PC-3 (cell line): ENCODE measurements around the gene SLC25A18. TPM values are rescaled to one million over a fixed set of nuclear protein-coding genes. Genes with fewer than 3 reads are reported as not detected.

Experiments
- ATAC-seq: fragments of 200-7000 bp; cut with Tn5 transposase; 2 replicates; pipeline ENCODE4 v1.9.1; 2020; ENCODE audit warnings: mild to moderate bottlenecking, moderate library complexity
- BruUV-seq: library from RNA; stranded (reverse); fragments of 400-500 nt; replicated peaks from 2 replicates; lab custom pipeline; 2021; lab: Mats Ljungman, UMichigan
- CTCF ChIA-PET: fragments of 300-600 bp; sonication (Branson Sonifier 250); formaldehyde crosslinking; loops from one replicate; lab custom pipeline; 2022; ENCODE audit warnings: antibody characterized with exemption; lab: Charles Lee
- POLR2A ChIA-PET: fragments of 300-600 bp; sonication (Branson Sonifier 250); formaldehyde crosslinking; loops from one replicate; lab custom pipeline; 2022; ENCODE audit warnings: antibody characterized with exemption; ENCODE audit not compliant: unreplicated experiment; lab: Charles Lee
- DNase-seq: peaks from one replicate; pipeline ENCODE4 v3.0.0-alpha.2; 2015
- H2AFZ ChIP-seq: fragments of 300-600 bp; sonication (generic); 2 replicates; pipeline ENCODE4 v1.6.0; 2016; ENCODE audit warnings: antibody characterized with exemption, low read length
- H3F3A ChIP-seq: fragments of 300-600 bp; sonication (generic); one replicate; pipeline ENCODE4 v1.6.0; 2017; ENCODE audit warnings: antibody characterized with exemption, low read length, control low read depth, mild to moderate bottlenecking; ENCODE audit not compliant: unreplicated experiment
- H3K27ac ChIP-seq: fragments of 300-600 bp; sonication (generic); 2 replicates; pipeline ENCODE4 v1.5.1; 2016; ENCODE audit warnings: mild to moderate bottlenecking, low read length
- H3K27me3 ChIP-seq: fragments of 300-600 bp; sonication (generic); 2 replicates; pipeline ENCODE4 v1.6.1; 2016; ENCODE audit warnings: low read length, mixed read lengths
- H3K36me3 ChIP-seq: fragments of 300-600 bp; sonication (generic); 2 replicates; pipeline ENCODE4 v1.6.1; 2016; ENCODE audit warnings: low read depth, mixed run types, low read length, mixed read lengths
- H3K4me1 ChIP-seq: fragments of 300-600 bp; sonication (generic); 2 replicates; pipeline ENCODE4 v1.5.1; 2016; ENCODE audit warnings: low read length; ENCODE audit not compliant: insufficient read depth
- H3K4me2 ChIP-seq: fragments of 300-600 bp; sonication (generic); 2 replicates; pipeline ENCODE4 v1.6.0; 2016; ENCODE audit warnings: low read length
- H3K4me3 ChIP-seq: fragments of 300-600 bp; sonication (generic); 2 replicates; pipeline ENCODE4 v1.5.1; 2016; ENCODE audit warnings: mild to moderate bottlenecking, low read length, mixed read lengths
- H3K79me2 ChIP-seq: fragments of 300-600 bp; sonication (generic); 2 replicates; pipeline ENCODE4 v1.6.1; 2017; ENCODE audit warnings: low read length, mixed read lengths
- H3K9ac ChIP-seq: fragments of 300-600 bp; sonication (generic); 2 replicates; pipeline ENCODE4 v1.6.0; 2016; ENCODE audit warnings: mild to moderate bottlenecking, low read length
- H3K9me2 ChIP-seq: fragments of 300-600 bp; sonication (generic); replicated peaks from 2 replicates; pipeline ENCODE4 v1.6.1; 2016; ENCODE audit warnings: mixed run types, low read length, mixed read lengths
- H3K9me3 ChIP-seq: fragments of 300-600 bp; sonication (generic); 2 replicates; pipeline ENCODE4 v1.6.1; 2016; ENCODE audit warnings: low read length, mixed read lengths
- H4K20me1 ChIP-seq: fragments of 300-600 bp; sonication (generic); 2 replicates; pipeline ENCODE4 v1.6.1; 2016; ENCODE audit warnings: low read length, mixed read lengths
- CTCF ChIP-seq: fragments of 300-600 bp; sonication (generic); conservative IDR thresholded peaks from 2 replicates; pipeline ENCODE4 v1.5.1; 2017; ENCODE audit warnings: antibody characterized with exemption, low read depth, mild to moderate bottlenecking, low read length
- EZH2 ChIP-seq: fragments of 300-600 bp; sonication (generic); IDR thresholded peaks from one replicate; pipeline ENCODE4 v1.6.1; 2017; ENCODE audit warnings: antibody characterized with exemption, mild to moderate bottlenecking, low read length; ENCODE audit not compliant: unreplicated experiment
- EZH2phosphoT487 ChIP-seq: fragments of 300-600 bp; sonication (generic); IDR thresholded peaks from 2 replicates; pipeline ENCODE4 v1.6.1; 2018; ENCODE audit warnings: mild to moderate bottlenecking, antibody characterized with exemption, low read length, borderline replicate concordance
- intact Hi-C: fragments of 100-400 bp; cut with micrococcal nuclease; formaldehyde crosslinking; loops from 2 replicates; pipeline ENCODE4 v1.9.0; 2023
- total RNA-seq: library from RNA; depleted of rRNA; stranded (reverse); fragments of >200 nt; gene quantifications from 2 replicates; pipeline ENCODE4 v1.2.3, GENCODE V29; 2014

SLC25A18 gene
- total RNA-seq, 1 experiment from 2014 or later = 0.22 TPM

DNA sequence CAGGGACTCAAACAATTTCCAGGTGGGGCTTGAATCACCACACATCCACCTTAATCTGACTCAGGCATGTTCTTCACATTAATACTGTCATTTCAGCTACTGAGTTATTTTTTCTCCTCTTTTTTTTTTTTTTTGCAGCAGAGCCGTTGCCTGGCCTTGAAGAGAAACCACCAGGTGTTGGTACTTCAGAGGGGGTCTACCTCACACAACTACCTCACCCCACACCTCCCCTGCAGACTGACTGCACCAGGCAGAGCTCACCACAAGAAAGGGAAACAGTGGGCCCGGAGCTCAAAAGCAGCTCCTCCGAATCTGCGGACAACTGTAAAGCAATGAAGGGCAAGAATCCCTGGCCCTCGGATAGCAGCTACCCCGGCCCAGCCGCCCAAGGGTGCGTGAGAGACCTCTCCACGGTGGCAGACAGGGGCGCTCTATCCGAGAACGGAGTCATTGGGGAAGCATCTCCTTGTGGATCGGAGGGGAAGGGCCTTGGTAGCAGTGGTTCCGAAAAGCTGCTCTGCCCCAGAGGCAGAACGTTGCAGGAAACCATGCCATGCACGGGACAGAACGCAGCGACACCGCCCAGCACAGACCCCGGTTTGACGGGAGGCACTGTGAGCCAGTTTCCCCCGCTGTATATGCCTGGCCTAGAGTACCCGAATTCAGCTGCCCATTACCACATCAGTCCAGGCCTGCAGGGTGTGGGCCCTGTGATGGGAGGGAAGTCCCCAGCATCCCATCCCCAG is 15.1 kb upstream of the SLC25A18 start:
- ChIA-PET POLR2A (no interaction called here), CTCF (interaction anchor here (0.8 kb wide), 1 partner anchor 10 kb away, joined by 6 read pairs; no protein-coding TSS in a partner anchor)
- no peaks in the 10 kb centered on the region for H3K9me2 ChIP-seq
- H3K4me3 ChIP-seq = no peak overlapping the region
- H3K4me1 ChIP-seq = no peaks in the 10 kb centered on the region
- no peaks in the 10 kb centered on the region for H4K20me1 ChIP-seq
- intact Hi-C loops = no loop called here
- no peak overlapping the region for H3K27ac ChIP-seq
- no peaks in the 10 kb centered on the region for H3K79me2 ChIP-seq
- no peak for ATAC-seq
- no peak for DNase-seq
- H3K36me3 ChIP-seq = no peaks in the 10 kb centered on the region
- no peak for TF ChIP-seq EZH2
- TF ChIP-seq CTCF = no peak
- TF ChIP-seq EZH2phosphoT487 = no peak
- no peaks in the 10 kb centered on the region for H3K27me3 ChIP-seq
- no peaks in the 10 kb centered on the region for H3F3A ChIP-seq
- no peak overlapping the region for H2AFZ ChIP-seq
- no peak overlapping the region for H3K4me2 ChIP-seq
- no peak overlapping the region for H3K9ac ChIP-seq
- no TSS peak for BruUV-seq
- no peaks in the 10 kb centered on the region for H3K9me3 ChIP-seq

DNA sequence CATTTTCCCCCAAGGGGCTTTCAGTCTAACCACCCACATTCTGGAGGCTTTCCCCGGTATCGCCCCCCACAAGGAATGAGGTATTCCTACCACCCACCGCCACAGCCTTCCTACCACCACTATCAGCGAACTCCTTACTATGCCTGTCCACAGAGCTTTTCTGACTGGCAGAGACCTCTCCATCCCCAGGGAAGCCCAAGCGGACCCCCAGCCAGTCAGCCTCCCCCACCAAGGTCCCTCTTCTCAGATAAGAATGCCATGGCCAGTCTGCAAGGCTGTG is 14.6 kb upstream of the SLC25A18 start:
- ATAC-seq (no peak), DNase-seq (no peak)
- Histone ChIP-seq H3K36me3 (no peaks in the 10 kb centered on the region), H3K9me3 (no peaks in the 10 kb centered on the region), H3K4me3 (no peak overlapping the region), H2AFZ (no peak overlapping the region), H4K20me1 (no peaks in the 10 kb centered on the region), H3K4me1 (no peaks in the 10 kb centered on the region), H3F3A (no peaks in the 10 kb centered on the region), H3K27me3 (no peaks in the 10 kb centered on the region), H3K9ac (no peak overlapping the region), H3K4me2 (no peak overlapping the region), H3K9me2 (no peaks in the 10 kb centered on the region), H3K27ac (no peak overlapping the region), H3K79me2 (no peaks in the 10 kb centered on the region)
- ChIA-PET CTCF (no interaction called here), POLR2A (no interaction called here)
- intact Hi-C loops = no loop called here
- no TSS peak for BruUV-seq
- TF ChIP-seq EZH2phosphoT487 = no peak
- no peak for TF ChIP-seq CTCF
- no peak for TF ChIP-seq EZH2

DNA sequence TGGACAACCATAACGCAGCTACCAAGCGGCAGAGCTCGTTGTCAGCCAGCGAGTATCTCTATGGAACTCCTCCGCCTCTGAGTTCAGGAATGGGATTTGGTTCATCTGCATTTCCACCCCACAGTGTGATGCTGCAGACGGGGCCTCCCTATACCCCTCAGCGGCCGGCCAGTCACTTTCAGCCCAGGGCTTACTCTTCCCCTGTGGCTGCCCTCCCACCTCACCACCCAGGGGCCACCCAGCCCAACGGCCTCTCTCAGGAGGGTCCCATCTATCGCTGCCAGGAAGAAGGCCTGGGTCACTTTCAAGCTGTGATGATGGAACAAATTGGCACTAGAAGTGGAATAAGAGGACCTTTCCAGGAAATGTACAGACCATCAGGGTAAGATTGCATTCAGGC is 14.1 kb upstream of the SLC25A18 start:
- CTCF ChIA-PET = interaction anchor here (0.6 kb wide), 1 partner anchor 118 kb away, joined by 13 read pairs; no protein-coding TSS in a partner anchor

More for the DNA sequence above, 14.1 kb upstream of the SLC25A18 start:
- Histone ChIP-seq H3K79me2 (no peaks in the 10 kb centered on the region), H3K9ac (no peak overlapping the region), H4K20me1 (no peaks in the 10 kb centered on the region), H3K4me2 (no peak overlapping the region), H3K9me3 (no peaks in the 10 kb centered on the region), H3K36me3 (no peaks in the 10 kb centered on the region), H3K9me2 (no peaks in the 10 kb centered on the region), H3K4me1 (no peaks in the 10 kb centered on the region), H3K4me3 (no peak overlapping the region), H2AFZ (no peak overlapping the region), H3K27me3 (no peaks in the 10 kb centered on the region), H3K27ac (no peak overlapping the region), H3F3A (no peaks in the 10 kb centered on the region)
- TF ChIP-seq EZH2phosphoT487 = no peak
- TF ChIP-seq EZH2 = no peak
- TF ChIP-seq CTCF = no peak
- no TSS peak for BruUV-seq
- DNase-seq (no peak), ATAC-seq (no peak)
- intact Hi-C loops = no loop called here
- POLR2A ChIA-PET = no interaction called here
